ENCODE results near the gene TANC1.

The TANC1 gene

DNA sequence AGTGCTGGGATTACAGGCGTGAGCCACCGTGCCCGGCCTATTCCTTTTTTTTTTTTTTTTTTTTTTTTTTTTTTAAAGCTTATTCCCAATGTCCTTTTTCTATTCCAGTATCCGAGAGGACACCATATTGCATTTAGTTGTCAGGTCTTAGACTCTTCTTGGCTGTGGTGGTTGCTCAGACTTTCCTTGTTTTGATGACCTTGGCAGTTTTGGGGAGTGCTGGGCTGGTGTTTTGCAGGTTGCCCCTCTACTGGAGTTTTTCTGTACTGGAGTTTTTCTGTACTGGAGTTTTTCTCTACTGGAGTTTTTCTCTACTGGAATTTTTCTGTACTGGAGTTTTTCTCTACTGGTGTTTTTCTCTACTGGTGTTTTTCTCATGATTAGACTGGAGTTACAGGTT is 149.2 kb downstream of the TANC1 start:
- no peak for DNase-seq (ENCODE audit: low read depth in 3 of 3)

DNA sequence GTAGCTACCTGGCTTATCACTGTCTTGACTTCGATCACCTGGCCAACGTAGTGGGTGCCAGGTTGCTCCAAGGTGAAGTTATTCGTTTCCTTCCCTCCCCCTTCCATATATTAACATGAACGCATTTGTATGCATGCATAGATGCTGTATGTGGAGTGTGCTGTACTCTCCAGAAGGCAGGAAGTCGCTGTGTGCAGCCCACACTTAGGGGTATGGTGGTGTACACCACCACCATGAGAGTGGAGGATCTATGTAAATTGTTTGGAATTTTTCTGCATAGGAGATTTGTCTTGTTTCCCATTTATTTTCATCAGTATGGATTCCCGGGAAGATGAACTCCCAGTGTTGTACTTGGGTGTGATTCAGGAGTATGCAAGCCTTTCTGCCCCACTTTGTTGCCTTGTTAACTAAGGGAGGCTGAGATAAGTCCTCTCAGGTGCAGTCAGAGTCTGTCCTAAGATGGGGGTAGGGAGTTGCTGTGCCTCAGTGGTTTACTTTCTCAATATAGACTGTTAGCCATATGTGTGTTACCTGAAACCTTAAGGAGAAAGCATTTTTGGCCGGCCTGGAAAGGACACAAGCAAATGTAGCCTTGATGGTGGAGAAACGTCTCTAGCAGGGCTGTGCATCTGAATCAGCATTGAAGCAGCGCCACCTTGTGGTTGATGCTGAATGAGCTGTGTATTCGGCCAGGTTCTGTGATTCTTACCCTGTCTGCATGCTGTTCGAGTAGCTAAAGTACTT is 149.8 kb downstream of the TANC1 start:
- DNase-seq (ENCODE audit: low read depth in 3 of 3) = peak; percentile 48 to 76 (median 70)

DNA sequence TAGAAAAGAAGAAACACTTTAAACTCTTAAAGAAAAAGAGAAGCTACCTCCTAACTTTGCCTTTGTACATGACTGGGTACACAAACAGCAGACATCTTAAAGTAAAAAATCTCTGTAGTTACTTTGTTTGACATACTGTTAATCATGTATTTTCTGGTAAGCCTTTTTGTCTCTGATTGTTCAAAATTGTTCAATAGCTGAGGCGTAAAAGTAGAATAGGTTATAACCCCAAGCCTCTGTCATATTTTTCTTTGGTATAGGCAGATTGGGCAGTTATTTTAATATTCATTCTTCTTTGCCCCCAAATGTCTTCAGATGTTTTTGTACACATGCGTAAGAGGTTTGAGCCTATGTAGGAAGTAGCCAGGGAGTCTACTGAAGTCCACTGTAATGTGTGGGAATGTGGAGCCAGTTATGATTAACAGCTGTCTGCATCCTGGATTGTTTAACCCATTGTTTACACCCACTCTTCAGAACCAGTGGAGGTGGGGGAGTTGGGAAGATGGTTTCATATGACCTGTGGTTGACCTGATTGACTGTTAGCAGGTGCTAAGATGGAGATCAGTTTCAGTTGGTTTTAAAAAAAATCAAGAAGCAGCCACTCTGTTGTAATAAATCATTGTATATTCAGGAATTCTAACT is 150.5 kb downstream of the TANC1 start:
- DNase-seq (ENCODE audit: low read depth in 3 of 3) = no peak

GRCh38 chr2:159119652-159120257 is 151.3 kb downstream of the TANC1 start:
- DNase-seq (ENCODE audit: low read depth in 3 of 3) = no peak

- no peak for DNase-seq (ENCODE audit: low read depth in 3 of 3)
Measured at GRCh38 chr2:159123786-159124185, 155.3 kb downstream of the TANC1 start.

DNA sequence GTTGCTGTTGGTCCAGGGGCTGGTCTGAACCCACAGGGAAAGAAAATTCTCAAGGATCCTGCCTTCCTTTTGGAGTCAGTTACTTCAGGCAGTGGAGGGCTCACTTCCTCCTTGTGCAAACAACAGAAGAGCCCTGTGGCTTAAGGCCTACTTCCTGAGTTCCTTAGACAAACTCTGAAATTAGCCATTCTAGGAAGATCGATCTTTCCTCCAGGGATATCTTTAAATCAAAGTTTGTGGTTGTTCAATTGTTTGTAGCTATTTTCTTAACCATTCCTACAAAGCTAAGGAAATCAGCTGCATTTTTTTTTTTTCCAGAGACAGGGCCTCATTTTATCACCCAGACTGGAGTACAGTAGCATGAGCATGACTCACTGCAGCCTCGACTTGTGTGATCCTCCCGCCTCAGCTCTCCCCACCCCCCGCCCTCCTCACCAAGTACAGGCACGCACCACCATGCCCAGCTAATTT is 156.0 kb downstream of the TANC1 start:
- DNase-seq (ENCODE audit: low read depth in 3 of 3) = peak in 1 of 3 experiments; percentile 6

DNA sequence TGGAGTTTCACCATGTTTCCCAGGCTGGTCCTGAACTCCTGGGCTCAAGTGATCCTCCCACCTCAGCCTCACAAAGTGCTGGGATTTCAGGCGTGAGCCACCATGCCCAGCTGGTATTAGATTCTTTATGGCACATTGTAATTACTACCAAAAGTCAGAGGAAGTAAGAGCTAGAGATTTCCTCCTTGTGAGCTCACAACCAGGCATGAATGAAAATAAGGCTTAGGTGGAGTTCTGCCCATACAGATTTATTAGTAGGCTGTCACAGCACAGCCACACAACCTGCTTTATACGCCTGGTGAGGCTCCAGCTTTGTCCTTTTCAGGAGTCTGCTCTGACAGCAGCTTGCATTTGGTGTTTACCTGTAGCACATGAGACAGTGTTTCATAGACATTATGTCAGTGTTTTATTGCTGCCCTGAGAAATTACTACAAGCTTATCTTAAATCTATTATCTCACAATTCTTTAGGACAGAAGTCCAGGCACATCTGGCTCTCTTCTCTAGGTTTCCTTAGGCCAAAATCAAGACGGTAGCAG is 156.6 kb downstream of the TANC1 start:
- no peak for DNase-seq (ENCODE audit: low read depth in 3 of 3)

DNA sequence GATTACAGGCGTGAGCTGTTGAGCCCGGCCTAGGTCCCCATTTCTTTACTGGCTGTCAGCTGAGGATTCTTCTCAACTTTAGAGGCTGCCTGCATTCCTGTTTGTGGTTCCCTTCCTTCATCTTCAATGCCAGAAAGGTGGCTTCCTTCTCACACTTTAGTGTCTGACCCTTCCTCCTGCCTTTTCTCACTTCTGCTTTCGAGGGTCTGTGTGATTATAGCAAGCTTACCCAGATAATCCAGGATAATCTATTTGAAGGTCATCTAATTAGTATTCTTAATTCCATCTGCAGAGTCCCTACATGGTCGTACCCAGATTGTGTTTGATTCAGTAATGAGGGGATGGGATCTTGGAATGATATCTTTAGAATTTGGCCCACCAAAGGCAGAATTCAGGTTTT is 157.4 kb downstream of the TANC1 start:
- DNase-seq (ENCODE audit: low read depth in 3 of 3) = no peak

DNA sequence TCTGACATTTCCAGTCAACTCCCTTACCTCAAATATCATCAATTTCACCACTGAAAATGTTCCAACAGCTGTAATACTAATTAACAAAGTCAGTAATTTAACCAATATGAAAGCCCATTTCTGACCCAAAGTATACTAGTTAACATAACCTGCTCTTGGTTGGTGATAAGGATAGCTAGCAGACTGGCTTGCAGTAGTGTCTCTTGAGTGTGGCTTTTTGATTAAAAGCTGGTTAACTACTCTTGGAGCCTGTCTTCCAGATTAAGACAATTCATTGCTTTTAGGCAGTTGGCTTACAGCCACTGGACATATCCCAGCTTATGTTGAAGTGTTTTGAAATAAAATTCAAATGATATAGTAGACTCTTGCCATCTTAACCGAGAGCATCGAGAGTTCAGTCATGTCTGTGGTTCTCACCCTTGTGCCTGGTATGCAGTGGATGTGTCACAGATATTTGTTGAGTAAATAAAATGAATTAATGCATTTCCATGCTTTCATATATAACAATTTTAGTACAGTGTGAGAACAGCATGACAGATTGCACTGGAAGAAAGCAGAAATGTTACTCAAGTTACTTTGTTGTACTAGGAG is 158.1 kb downstream of the TANC1 start:
- DNase-seq (ENCODE audit: low read depth in 3 of 3) = no peak

GRCh38 chr2:159128191-159128590 is 159.8 kb downstream of the TANC1 start:
- no peak for DNase-seq (ENCODE audit: low read depth in 3 of 3)

GRCh38 chr2:159129269-159129668 is 160.8 kb downstream of the TANC1 start:
- no peak for DNase-seq (ENCODE audit: low read depth in 3 of 3)

DNA sequence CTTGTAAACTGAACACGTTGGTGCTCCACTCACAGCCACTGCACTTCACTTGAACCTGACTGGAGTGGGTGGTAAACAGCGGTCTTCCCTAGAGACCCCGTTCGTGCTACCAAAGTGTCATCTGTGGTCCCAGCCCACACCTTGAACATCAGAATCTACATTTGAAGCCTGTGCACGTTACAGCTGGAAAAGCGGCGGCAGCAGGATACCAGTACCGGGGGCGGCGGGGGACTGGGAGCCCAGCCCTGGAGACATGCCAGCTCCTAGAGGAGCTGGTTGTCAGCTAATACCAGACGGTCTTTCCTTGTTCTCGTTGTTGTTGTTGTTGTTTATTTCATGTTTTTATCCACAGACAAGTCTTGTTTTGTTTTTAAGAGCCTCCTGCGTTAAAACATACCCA is 161.4 kb downstream of the TANC1 start:
- DNase-seq (ENCODE audit: low read depth in 3 of 3) = no peak

GRCh38 chr2:159130302-159130701 is 161.9 kb downstream of the TANC1 start:
- DNase-seq (ENCODE audit: low read depth in 3 of 3) = no peak

GRCh38 chr2:159131267-159131913 is 162.9 kb downstream of the TANC1 start:
- no peak for DNase-seq (ENCODE audit: low read depth in 3 of 3)

GRCh38 chr2:159131914-159132281 is 163.5 kb downstream of the TANC1 start:
- no peak for DNase-seq (ENCODE audit: low read depth in 3 of 3)

DNA sequence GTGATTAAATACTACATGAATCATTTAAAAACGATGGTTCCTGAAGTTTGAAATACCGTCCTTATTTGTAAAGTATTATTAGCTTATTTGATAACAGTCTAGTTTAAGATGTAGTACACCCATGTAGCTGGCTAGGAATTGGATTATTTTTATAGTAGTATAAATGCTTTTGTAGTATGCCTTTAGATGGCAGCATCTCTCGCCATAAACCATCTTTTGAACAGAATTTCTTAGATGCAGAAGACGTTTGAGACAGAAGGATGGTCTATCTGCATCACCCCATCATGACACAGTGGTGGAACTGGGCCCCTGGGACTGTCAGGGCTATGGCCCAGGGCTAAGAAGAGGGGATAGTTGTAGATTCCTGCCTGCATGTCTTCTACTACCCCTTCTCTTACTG is 165.4 kb downstream of the TANC1 start:
- no peak for DNase-seq (ENCODE audit: low read depth in 3 of 3)

DNA sequence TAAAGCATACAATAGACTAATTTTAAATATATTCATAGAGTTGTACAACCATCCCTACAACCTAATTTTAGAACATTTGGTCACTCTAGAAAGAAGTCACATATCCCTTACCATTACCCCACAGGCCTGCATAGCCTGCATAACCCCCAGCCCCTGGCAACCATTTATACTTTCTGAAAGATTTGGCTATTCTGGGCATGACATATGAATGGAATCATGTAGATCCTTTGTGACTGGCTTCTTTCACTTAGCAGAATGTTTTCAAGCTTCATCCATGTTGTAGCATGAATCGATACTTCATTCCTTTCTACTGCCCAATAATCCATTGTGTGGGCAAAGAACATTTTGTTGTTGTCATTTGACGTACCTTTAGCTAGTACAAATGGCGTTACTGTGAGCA is 166.5 kb downstream of the TANC1 start:
- no peak for DNase-seq (ENCODE audit: low read depth in 3 of 3)

GRCh38 chr2:159136391-159136790 is 168.0 kb downstream of the TANC1 start:
- DNase-seq (ENCODE audit: low read depth in 3 of 3) = no peak

DNA sequence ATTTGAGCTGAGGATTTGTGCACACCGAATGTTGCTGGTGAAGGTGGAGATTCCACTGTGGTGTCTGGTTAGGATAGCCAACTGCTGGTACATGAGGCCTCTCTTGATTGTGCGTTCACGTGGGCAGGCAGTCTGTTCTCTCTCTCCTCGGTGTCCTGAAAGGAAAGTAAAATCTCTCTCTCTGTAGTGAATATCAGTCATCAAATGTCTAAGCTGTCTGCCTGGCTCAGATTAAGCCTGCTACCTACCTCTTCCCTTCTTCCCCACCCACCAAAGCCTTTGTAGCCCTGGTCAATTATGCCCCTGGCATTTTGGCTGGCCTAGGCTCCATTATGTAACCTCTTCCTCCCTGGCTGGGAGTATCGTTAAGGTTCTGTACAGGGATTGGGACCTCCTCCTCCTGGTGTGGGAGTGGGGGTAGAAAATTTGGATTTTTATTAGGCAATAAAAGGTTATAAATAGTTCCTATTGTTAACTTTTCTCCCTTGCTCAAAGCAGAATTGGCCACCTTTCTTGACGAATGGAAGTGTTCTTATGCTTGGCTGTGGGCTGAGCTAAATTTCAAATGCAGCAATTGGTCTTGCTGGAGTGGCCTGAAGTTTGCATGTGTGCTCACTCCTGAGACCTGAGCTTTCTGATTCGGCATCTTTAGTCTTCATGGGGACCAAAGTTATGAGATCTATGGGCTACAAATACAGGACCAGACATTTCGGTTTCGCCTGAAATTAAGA is 169.2 kb downstream of the TANC1 start:
- DNase-seq (ENCODE audit: low read depth in 3 of 3) = no peak

DNA sequence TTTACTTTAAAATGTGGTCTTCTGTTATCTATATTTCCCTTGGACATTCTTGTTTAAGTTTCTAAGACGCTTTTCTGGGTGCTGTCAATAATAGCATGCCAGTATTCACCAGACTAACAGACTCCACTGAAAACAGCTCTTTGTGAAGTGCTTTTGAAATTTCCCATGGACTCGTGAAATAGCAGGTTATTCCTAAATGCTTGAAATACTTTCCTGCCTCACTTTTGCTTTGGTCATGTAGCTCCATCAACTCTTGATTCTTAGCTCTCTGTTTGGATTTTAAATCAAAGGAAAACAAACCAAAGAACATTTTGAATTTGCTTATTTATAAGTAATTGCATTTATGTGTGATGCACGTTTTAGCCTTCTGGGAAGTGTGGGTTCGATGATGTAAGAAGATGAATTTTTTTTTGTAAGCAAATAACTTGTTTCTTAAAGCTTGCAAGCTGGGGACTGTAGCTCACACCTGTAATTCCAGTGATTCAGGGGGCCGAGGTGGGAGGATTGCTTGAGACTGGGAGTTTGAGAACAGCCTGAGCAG is 170.3 kb downstream of the TANC1 start:
- no peak for DNase-seq (ENCODE audit: low read depth in 3 of 3)
